Prostate gland (tissue), 2 donors: ENCODE data around the gene THPO.

ENCODE experiments used
- POLR2A ChIP-seq: fragments of 450-650 bp; IDR thresholded peaks from one replicate; pipeline ENCODE4 v1.6.1; 2016; ENCODE audit warnings: antibody characterized with exemption, mild to moderate bottlenecking
- POLR2AphosphoS5 ChIP-seq: sonication (generic); formaldehyde crosslinking; IDR thresholded peaks from one replicate; pipeline ENCODE4 v1.6.1; 2017; ENCODE audit warnings: antibody characterized with exemption
- TF ChIP-seq, protein P1 (sequence below), 4 experiments: fragments of 200-600 bp in 2 of 4; fragments of 450-650 bp in 2 of 4; sonication (generic) in 2 of 4; IDR thresholded peaks; 1 replicate in 3 of 4; 2 replicates in 1 of 4; pipeline ENCODE4 v1.5.1; 2016 to 2019; ENCODE audit warnings: antibody characterized with exemption in 4 of 4, mild to moderate bottlenecking in 2 of 4, moderate library complexity in 2 of 4

DNA sequence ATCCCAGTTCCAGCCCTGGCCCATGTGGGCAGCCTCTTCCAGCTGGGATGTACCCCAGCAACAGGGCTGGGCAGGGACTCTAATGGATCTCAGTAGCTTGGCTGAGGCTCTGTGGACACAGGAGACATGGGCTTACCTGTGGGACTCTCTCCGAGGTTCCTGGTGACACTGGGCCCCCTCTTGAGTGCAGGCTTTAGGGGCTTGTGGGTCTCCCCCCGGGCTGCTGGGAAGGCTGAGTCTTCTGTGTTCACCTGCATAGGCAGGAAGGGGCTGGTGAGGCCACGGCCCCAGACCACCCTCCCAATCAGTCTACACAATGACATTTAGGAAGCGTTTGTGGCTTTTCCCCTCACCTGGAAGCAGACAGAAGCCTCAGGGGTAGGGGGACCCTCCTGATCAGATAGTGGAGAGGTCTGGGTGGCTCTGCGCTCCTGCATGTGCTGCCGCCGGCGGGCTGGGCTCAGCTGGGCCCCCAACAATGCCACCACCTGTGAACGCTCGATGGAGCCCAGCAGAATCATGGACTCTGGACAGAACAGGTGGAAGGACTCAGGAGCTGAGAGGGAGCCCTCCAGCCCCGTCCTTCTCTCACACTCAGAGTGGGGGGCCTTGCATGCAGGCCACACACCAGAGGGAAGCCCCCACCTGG, 25.0 kb downstream of the THPO start:
- TF ChIP-seq, protein P1, sequence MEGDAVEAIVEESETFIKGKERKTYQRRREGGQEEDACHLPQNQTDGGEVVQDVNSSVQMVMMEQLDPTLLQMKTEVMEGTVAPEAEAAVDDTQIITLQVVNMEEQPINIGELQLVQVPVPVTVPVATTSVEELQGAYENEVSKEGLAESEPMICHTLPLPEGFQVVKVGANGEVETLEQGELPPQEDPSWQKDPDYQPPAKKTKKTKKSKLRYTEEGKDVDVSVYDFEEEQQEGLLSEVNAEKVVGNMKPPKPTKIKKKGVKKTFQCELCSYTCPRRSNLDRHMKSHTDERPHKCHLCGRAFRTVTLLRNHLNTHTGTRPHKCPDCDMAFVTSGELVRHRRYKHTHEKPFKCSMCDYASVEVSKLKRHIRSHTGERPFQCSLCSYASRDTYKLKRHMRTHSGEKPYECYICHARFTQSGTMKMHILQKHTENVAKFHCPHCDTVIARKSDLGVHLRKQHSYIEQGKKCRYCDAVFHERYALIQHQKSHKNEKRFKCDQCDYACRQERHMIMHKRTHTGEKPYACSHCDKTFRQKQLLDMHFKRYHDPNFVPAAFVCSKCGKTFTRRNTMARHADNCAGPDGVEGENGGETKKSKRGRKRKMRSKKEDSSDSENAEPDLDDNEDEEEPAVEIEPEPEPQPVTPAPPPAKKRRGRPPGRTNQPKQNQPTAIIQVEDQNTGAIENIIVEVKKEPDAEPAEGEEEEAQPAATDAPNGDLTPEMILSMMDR (IDR thresholded peaks at IDR 0.05) = no peak
- TF ChIP-seq POLR2AphosphoS5 (no peak), POLR2A (no peak)
